ENCODE measurements around the gene TBC1D4. TPM values are rescaled to one million over a fixed set of nuclear protein-coding genes. Genes with fewer than 3 reads are reported as not detected.
"Not testable (repeated sequence)": the region's sequence is repeated elsewhere in the genome, so short reads cannot be mapped to it uniquely, and the experiment has no call there.

Gene TBC1D4
- total RNA-seq, 4 donors from 2014 or later, result 31.0 to 91.3 (median 46.1) TPM

- intact Hi-C loops (cut with DNase I; ENCODE audit: low total_unique reads), result no loop called here
- Histone ChIP-seq H3K27me3 (no peaks in the 10 kb centered on the region), H3K9me3 (no peaks in the 10 kb centered on the region), H3K4me1 (no peaks in the 10 kb centered on the region), H3K27ac (no peak overlapping the region), H3K4me3 (no peak overlapping the region), H3K36me3 (no peaks in the 10 kb centered on the region)
- DNase-seq, result no peak
- 92 to 100% methylated on average over 1 of the region's 1 CpG for WGBS, 2 donors (ENCODE audit: low coverage in 1 of 2)
- in situ Hi-C loops (cut with MboI; ENCODE audit: low pct_ligation_motif_present in 1 of 4, low pct_unique_long_range_greater_than_20kb in 1 of 4, low sequenced_read_pairs in 3 of 4), result no loop called here
- TF ChIP-seq POLR2A (IDR thresholded peaks at IDR 0.05) (no peak), POLR2AphosphoS5 (IDR thresholded peaks at IDR 0.05) (no peak), EP300 (IDR thresholded peaks at IDR 0.05; ENCODE audit: low read depth) (no peak)
- TF ChIP-seq, protein P1, sequence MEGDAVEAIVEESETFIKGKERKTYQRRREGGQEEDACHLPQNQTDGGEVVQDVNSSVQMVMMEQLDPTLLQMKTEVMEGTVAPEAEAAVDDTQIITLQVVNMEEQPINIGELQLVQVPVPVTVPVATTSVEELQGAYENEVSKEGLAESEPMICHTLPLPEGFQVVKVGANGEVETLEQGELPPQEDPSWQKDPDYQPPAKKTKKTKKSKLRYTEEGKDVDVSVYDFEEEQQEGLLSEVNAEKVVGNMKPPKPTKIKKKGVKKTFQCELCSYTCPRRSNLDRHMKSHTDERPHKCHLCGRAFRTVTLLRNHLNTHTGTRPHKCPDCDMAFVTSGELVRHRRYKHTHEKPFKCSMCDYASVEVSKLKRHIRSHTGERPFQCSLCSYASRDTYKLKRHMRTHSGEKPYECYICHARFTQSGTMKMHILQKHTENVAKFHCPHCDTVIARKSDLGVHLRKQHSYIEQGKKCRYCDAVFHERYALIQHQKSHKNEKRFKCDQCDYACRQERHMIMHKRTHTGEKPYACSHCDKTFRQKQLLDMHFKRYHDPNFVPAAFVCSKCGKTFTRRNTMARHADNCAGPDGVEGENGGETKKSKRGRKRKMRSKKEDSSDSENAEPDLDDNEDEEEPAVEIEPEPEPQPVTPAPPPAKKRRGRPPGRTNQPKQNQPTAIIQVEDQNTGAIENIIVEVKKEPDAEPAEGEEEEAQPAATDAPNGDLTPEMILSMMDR (IDR thresholded peaks at IDR 0.05), result no peak
Measured at GRCh38 chr13:75271846-75272245, 210.1 kb downstream of the TBC1D4 start.

- DNase-seq; H3K27me3 ChIP-seq; H3K4me3 ChIP-seq; in situ Hi-C loops (cut with MboI; ENCODE audit: low pct_ligation_motif_present in 1 of 4, low pct_unique_long_range_greater_than_20kb in 1 of 4, low sequenced_read_pairs in 3 of 4); intact Hi-C loops (cut with DNase I; ENCODE audit: low total_unique reads); H3K36me3 ChIP-seq; H3K4me1 ChIP-seq; H3K27ac ChIP-seq; H3K9me3 ChIP-seq: not testable (repeated sequence)
- 96% methylated on average over 22 of the region's 24 CpGs; no CpG with 5 or more reads in 1 of the 2 donors for WGBS, 2 donors (ENCODE audit: low coverage in 1 of 2)
Measured at GRCh38 chr13:75268481-75268880, 213.5 kb downstream of the TBC1D4 start.

- H3K4me3 ChIP-seq, result no peak overlapping the region
- no peaks in the 10 kb centered on the region for H3K9me3 ChIP-seq
- WGBS, 2 donors (ENCODE audit: low coverage in 1 of 2), result 81 to 88% methylated on average over 2 of the region's 2 CpGs
- H3K4me1 ChIP-seq, result no peaks in the 10 kb centered on the region
- in situ Hi-C loops (cut with MboI; ENCODE audit: low pct_ligation_motif_present in 1 of 4, low pct_unique_long_range_greater_than_20kb in 1 of 4, low sequenced_read_pairs in 3 of 4), result no loop called here
- H3K27me3 ChIP-seq, result no peaks in the 10 kb centered on the region
- TF ChIP-seq POLR2A (IDR thresholded peaks at IDR 0.05), result no peak
- no peaks in the 10 kb centered on the region for H3K36me3 ChIP-seq
- H3K27ac ChIP-seq, result no peak overlapping the region
- no peak for DNase-seq
- intact Hi-C loops (cut with DNase I; ENCODE audit: low total_unique reads), result no loop called here
Measured at GRCh38 chr13:75264611-75265010, 217.4 kb downstream of the TBC1D4 start.

DNA sequence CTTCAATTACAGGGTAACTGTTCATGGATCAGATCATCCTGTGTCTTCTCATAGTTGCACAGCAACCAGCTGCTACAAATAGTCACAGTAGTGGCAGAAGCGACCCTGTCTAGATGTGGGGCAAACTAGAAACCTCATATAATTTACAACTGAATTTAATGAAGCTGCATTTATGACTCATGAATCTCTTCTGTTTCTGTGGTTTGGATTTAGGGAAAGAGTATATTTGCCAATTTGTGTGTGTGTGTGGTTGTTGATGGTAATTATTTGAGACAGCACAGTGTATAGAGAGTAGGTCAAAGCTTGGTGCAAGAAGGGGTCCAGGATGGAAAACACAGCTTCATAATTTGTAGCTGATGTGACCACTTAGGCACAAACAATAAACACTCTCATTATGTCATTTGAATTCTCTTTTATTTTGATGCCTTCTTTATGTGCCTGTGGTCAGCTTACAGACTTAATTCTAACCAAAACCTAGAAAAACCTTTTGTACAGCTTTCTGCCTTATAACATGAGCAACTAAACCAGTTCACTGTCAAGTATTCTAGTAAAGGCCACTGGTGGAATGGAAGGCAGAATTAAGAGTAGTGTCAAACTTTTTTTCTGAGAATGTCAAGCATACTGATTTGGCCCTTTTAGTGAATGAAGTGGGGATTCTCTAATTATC is 218.1 kb downstream of the TBC1D4 start:
- no peak for DNase-seq
- H3K27ac ChIP-seq, result no peak overlapping the region
- in situ Hi-C loops (cut with MboI; ENCODE audit: low pct_ligation_motif_present in 1 of 4, low pct_unique_long_range_greater_than_20kb in 1 of 4, low sequenced_read_pairs in 3 of 4) (no loop called here), intact Hi-C loops (cut with DNase I; ENCODE audit: low total_unique reads) (no loop called here)
- H3K4me1 ChIP-seq, result no peaks in the 10 kb centered on the region
- no peak overlapping the region for H3K4me3 ChIP-seq
- 48% methylated on average over 1 of the region's 1 CpG; no CpG with 5 or more reads in 1 of the 2 donors for WGBS, 2 donors (ENCODE audit: low coverage in 1 of 2)
- no peaks in the 10 kb centered on the region for H3K9me3 ChIP-seq
- TF ChIP-seq POLR2AphosphoS5 (IDR thresholded peaks at IDR 0.05), result no peak
- TF ChIP-seq EP300 (IDR thresholded peaks at IDR 0.05; ENCODE audit: low read depth), result no peak
- TF ChIP-seq, protein P1 (IDR thresholded peaks at IDR 0.05), result no peak
- no peak for TF ChIP-seq POLR2A (IDR thresholded peaks at IDR 0.05)
- H3K36me3 ChIP-seq, result no peaks in the 10 kb centered on the region
- H3K27me3 ChIP-seq, result no peaks in the 10 kb centered on the region

- in situ Hi-C loops (cut with MboI; ENCODE audit: low pct_ligation_motif_present in 1 of 4, low pct_unique_long_range_greater_than_20kb in 1 of 4, low sequenced_read_pairs in 3 of 4) (no loop called here), intact Hi-C loops (cut with DNase I; ENCODE audit: low total_unique reads) (no loop called here)
- H3K36me3 ChIP-seq, result no peaks in the 10 kb centered on the region
- no peak overlapping the region for H3K27ac ChIP-seq
- no peaks in the 10 kb centered on the region for H3K27me3 ChIP-seq
- no peaks in the 10 kb centered on the region for H3K9me3 ChIP-seq
- DNase-seq, result no peak
- 62 to 79% methylated on average over 3 of the region's 3 CpGs for WGBS, 2 donors (ENCODE audit: low coverage in 1 of 2)
- no peak overlapping the region for H3K4me3 ChIP-seq
- H3K4me1 ChIP-seq, result no peaks in the 10 kb centered on the region
- TF ChIP-seq, protein P1 (IDR thresholded peaks at IDR 0.05), result peak; percentile 22 to 46 (median 30)
- no peak for TF ChIP-seq EP300 (IDR thresholded peaks at IDR 0.05; ENCODE audit: low read depth)
- TF ChIP-seq POLR2A (IDR thresholded peaks at IDR 0.05), result no peak
- no peak for TF ChIP-seq POLR2AphosphoS5 (IDR thresholded peaks at IDR 0.05)
Measured at GRCh38 chr13:75258159-75258782, 223.7 kb downstream of the TBC1D4 start.
